ENCODE data around the gene DLEU7.

DLEU7 gene

DNA sequence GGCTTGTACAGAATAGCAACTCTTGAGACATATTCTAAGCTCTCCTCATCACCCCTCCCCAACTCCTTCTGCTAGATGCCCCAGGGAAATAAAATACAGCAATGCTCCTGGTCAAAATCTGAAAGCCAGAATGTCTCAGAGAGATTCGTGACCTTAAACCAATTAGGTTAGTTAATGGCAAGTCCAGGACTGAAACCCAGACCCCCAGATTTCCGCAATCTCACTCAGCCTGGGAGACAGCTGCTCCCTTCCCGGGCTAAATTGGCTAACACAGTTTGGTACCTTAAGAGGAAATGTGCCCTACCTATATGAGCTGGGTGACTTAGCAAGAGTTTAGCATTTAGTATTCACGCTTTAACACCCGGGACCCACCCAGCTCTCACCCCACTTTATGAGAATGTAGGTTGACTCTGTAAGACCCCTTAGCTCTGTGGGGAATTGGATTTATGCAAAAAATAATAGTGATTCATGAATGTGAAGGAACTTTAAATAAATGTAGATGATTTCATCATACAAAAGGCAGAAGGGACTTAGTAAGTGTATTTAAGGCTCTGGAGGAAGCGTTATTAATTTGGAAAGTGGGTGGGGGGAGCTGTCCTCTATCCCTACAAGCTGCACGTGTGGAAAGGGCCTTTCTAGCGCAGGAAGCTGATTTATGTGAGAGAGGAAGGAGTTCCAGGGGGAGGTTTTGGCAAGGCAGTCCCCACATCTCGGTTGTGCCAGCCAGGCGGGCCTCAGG lies 1.1 kb downstream of the DLEU7 start:
- DNase-seq (ENCODE audit: low spot score): no peak

DNA sequence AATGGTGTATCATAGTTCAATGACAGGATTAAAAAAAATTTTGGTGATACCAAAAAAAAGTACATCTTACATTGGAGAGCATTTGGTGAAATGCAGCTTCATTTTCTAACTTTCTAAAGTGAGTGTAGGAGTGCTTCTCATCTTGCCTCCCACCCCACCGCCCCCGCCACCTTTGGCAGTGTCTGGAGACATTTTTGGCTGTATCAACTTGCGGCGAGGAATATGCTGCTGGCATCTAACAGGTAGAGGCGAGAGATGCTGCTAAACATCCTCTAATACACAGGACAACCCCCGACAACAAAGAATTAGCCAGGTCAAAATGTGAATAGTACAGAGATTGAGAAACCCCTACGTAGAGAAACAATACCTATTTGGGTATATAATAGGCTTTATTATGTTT lies 1.7 kb downstream of the DLEU7 start:
- no peak for DNase-seq (ENCODE audit: low spot score)

GRCh38 chr13:50840284-50840683 lies 3.2 kb downstream of the DLEU7 start:
- DNase-seq (ENCODE audit: low spot score): no peak

GRCh38 chr13:50839828-50840227 lies 3.7 kb downstream of the DLEU7 start:
- DNase-seq (ENCODE audit: low spot score): no peak

GRCh38 chr13:50838701-50839100 lies 4.8 kb downstream of the DLEU7 start:
- DNase-seq (ENCODE audit: low spot score): no peak

GRCh38 chr13:50838031-50838430 lies 5.5 kb downstream of the DLEU7 start:
- DNase-seq (ENCODE audit: low spot score): no peak

- DNase-seq (ENCODE audit: low spot score): no peak
Observed at GRCh38 chr13:50831512-50831911, 12.0 kb downstream of the DLEU7 start.

DNA sequence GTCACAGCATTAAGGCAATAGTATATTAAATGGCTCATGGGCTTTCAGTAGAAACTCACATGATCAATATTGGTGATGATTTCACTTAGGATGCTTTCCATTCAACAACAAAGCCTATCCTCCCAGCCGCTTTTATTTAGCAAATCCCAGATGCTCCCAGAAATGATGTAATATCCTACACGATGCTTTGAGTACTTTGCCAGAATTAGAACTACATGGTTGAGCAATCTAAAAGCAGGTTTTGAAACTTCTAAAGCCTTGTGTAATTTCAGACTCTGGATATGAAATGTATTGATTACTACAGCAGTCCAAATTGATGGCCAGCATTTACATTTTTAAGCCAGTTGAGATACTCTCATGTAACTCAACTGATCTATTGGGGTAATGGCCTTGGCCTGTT lies 13.6 kb downstream of the DLEU7 start:
- DNase-seq (ENCODE audit: low spot score): no peak

- no peak for DNase-seq (ENCODE audit: low spot score)
Observed at GRCh38 chr13:50829226-50829625, 14.3 kb downstream of the DLEU7 start.

- DNase-seq (ENCODE audit: low spot score): no peak
Observed at GRCh38 chr13:50826035-50826434, 17.5 kb downstream of the DLEU7 start.

GRCh38 chr13:50812242-50812641 lies 31.2 kb downstream of the DLEU7 start:
- no peak for DNase-seq (ENCODE audit: low spot score)

DNA sequence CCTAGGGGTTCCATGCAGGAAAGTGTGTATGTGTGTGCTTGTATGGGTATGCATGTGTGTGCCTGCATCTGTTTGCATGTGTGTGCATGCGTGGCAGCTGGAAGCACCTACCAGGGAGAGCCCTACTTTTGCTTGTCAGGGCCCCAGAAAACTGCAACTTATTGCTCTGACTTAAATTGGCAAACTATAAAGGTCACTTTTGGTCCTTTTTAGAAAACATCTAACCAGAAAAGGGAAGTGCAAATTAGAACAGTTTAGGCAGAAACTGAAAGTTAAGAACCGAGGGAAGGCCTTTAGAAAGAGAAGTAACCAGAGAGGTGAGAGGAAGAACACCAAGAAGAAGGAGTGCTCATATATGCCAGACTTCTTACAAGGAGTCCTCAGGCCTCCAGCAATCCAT lies 32.5 kb downstream of the DLEU7 start:
- no peak for DNase-seq (ENCODE audit: low spot score)

GRCh38 chr13:50810468-50810867 lies 33.0 kb downstream of the DLEU7 start:
- no peak for DNase-seq (ENCODE audit: low spot score)

- no peak for DNase-seq (ENCODE audit: low spot score)
Observed at GRCh38 chr13:50809133-50810090, 34.1 kb downstream of the DLEU7 start.

- DNase-seq (ENCODE audit: low spot score): peak; percentile 11
Observed at GRCh38 chr13:50805805-50806204, 37.7 kb downstream of the DLEU7 start.

GRCh38 chr13:50801087-50801931 lies 42.2 kb downstream of the DLEU7 start:
- DNase-seq (ENCODE audit: low spot score): peak; percentile 76

- DNase-seq (ENCODE audit: low spot score): no peak
Observed at GRCh38 chr13:50800091-50800739, 43.3 kb downstream of the DLEU7 start.

- DNase-seq (ENCODE audit: low spot score): peak; percentile 34
Observed at GRCh38 chr13:50798923-50799322, 44.6 kb downstream of the DLEU7 start.

GRCh38 chr13:50797091-50797490 lies 46.4 kb downstream of the DLEU7 start:
- no peak for DNase-seq (ENCODE audit: low spot score)

DNA sequence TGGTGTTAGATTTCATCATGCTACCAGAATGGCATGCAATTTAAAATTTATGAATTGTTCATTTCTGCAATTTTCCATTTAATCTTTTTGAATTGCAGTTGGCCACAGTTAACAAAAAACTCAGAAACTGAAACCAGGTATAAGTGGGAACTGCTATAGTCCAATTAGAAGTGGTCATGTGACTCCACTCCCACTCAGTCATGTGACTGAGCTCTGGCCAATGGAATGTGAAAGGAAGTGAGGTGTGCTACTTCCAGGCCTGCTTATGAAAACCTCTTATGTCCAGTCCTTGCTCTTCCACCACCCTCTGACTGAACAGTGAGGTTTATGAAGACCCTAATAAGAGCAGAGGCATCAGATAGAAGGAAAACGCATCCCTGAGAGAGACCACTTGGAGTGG lies 47.0 kb downstream of the DLEU7 start:
- DNase-seq (ENCODE audit: low spot score): no peak

GRCh38 chr13:50794226-50794625 lies 49.3 kb downstream of the DLEU7 start:
- DNase-seq (ENCODE audit: low spot score): no peak

DNA sequence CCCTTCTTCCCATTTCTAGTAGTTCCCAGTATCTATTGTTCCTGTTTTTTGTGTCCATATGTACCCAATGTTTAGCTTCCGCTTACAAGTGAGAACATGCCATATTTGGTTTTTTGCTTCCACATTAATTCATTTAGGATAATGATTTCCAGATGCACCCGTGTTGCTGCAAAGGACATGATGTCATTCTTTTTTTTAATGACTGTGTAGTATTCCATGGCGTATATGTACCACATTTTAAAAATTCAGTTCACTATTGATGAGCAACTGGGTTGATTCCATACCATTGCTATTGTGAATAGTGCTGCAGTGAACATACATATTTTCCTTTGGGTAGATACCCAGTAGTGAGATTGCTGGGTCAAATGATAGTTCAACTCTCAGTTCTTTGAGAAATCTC lies 50.5 kb downstream of the DLEU7 start:
- no peak for DNase-seq (ENCODE audit: low spot score)
